Hepatic stellate cell (primary cell): ENCODE data around the gene CRADD.
"Not testable (repeated sequence)": the region's sequence is repeated elsewhere in the genome, so short reads cannot be mapped to it uniquely, and the experiment has no call there.

Experiments used
- DNase-seq: peaks from one replicate; pipeline ENCODE4 v3.0.0; 2011; ENCODE audit warnings: low spot score

Gene CRADD

DNA sequence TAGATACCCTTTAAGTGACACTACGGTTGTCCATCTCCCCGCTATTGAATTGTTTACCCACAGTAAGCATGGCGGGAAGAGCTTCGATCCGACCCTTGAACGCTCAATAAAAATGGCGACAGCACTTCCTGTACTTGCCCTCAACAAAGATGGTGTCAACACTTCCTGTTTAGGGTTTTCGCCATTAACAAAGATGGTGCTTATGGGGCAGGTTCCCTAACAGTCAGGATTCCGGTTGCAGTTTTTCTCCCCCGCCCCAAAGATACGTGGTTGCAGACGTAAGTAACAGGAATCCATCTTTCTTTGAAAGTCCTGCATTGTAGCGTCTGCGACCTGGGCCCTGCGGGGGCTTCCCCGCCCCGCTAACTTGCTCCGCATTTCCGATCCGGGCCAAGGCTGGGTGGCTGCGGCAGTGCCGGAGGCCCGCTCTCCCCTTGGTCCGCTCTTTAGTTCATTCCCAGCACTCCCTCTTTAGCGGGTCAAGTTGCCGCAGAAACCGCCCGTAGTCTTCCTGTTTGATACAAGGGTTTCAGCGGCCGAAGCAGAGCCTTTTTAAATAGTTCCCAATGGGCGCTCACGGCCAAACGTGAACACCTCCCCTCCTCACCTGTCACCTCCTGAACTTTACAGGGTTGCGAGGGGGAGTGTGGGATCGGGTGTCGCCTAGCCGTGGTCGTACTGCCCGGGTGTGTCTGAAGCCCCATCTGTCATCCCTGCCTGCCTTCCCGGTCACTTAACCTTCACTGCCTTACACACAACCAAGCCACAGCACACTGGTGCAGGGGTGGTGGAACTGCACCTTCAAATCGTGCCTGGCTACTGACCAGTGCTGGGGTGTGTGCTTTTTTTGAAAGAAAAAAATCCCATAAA lies at the start of gene CRADD:
Gene CRADD (plus strand): TSS at position 181 of the 870 bp plus-strand sequence.
- peak; percentile 69 for DNase-seq

DNA sequence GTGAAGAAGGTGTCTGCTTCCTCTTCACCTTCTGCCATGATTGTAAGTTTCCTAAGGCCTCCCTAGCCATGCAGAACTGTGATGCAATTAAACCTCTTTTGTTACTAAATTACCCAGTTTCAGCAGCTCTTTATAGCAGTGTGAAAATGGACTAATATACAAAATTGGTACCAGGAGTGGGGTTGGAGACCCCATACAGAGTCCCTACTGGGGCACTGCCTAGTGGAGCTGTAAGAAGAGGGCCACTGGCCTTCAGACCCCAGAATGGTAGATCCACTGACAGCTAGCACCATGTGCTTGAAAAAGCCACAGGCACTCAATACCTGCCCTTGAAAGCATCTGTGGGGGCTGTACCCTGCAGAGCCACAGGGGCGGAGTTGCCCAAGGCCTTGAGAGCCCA lies 44.8 kb upstream of the CRADD start:
- DNase-seq, result no peak

DNA sequence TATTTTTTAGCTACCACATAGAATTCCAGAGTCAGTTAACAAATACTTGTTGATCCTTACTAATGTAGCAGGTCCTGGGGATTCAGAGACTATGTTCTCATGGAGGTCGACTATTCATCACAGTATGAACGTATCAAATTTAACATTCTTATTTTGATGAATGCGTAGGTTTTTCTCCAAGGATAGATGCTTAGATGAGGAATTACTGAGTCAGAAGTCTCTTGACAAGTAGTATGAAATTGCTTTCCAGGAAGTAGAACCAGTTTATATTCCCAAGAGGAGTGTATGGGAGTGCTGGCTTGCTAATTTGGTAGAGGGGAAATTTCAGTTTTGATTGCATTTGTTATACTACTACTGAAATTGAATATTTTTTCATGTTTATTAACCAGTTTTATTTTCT lies 42.8 kb upstream of the CRADD start:
- DNase-seq, result peak; percentile 6

DNA sequence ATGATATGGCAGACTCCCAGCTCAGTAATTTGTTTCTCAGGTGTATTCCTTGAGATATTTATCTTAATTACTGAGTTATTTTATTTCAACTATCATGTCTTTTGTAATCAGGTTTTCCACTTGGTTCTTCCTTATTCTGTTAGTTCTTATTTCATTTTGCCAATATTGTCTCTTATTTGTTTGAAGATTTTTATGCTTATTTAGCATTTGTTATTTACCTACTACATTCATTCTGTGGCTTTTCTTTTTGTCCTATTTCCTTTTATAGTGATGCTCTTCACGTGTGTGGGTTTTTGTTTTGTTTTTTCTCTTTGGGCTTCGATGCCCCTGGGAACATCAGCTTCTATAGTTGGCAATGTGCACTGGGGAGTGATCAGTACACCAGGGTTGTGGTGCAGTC lies 40.5 kb upstream of the CRADD start:
- no peak for DNase-seq

DNA sequence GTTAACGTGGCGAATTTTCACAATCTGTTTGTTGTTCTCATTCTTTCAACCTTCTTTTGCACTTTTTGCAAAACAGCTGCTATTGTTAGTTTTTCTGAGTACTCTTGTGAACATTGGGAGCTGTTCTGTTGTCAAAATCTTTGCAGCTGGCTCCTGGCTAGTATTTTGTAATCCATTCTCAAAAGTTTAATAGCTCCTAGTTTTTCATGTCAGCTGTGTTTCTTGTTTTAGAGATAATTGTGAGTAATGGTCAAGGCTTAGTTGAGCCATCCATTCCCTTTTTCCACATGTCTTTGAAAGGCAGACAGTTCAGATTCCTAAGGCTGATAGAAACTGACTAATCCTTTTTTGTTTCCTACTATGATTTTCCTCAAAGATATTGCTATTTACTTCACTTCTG lies 39.1 kb upstream of the CRADD start:
- no peak for DNase-seq

DNA sequence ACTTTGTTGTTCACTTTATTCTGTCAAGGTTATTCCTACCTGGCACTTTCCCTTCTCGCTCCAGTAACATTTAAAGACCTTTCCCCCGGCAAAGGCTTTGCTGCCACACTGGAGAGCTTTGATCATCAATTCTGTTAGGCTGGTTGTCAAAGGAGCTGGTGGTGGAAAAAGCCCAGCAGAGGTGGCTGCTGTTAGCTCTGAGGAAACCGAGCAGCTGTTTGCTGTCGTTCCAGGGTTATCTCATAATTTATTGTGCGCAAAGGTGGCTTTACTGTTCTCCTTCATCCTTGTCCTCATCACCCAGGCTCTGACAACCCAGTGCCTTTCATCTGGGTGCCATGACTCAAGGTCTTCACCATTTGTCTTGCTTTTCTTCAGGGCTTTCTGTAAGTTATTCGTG lies 38.2 kb upstream of the CRADD start:
- DNase-seq, result no peak

DNA sequence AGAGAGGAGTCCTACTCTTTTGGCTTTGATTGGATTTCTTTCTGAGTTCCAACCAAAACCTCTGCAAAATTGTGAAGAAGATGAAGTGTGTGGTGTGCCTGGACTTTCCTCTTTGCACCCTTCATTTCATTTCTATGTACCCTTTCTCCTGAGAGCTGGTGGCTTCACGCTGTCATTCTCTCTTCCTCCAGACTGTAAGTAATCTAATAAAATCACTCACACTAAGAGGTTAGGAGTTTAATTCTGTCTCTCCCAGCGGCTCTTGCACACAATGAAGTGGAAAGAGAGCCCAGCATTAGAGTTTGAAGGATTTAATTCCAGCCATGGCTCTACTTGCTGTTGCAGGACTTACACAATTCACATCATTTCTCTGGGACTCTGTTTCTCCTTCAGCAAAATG lies 37.8 kb upstream of the CRADD start:
- DNase-seq, result no peak

DNA sequence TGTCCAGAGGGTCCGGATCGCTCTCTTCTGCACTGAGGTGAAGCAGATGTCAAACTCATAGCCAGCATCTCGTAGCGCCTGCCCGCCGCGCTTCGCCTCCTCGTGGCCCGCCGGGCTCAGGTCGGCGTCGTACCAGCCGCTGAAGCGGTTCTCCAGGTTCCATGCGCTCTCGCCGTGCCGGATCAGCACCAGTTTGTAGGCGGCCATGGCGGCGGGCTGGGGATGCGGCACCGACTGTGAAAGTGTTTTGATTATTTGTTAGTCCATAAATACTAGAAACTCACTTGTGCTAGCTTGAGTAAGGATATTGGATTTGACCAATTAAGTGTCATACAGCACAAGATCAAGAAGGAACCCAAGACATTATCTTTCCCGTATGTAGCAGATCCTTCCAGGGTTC lies 35.8 kb upstream of the CRADD start:
- DNase-seq, result not testable (repeated sequence)

DNA sequence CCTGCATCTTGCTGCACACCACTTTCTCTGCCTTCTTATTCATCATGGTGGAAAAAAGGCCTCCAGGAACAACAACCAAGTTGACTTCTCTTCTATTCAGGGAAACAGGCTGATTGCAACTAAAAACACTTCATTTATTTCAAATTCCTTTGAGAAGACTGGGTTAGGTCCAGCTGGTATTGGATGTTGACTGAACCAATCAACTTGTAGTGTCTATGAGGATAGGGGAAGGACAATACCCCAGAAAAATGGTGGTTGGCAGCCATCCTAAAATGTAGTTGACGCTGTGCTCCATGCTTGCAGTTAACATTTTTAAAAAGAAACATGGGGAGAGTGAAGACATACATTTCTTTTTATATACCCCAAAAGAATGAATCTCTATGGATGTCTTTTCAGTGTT lies 34.4 kb upstream of the CRADD start:
- no peak for DNase-seq

DNA sequence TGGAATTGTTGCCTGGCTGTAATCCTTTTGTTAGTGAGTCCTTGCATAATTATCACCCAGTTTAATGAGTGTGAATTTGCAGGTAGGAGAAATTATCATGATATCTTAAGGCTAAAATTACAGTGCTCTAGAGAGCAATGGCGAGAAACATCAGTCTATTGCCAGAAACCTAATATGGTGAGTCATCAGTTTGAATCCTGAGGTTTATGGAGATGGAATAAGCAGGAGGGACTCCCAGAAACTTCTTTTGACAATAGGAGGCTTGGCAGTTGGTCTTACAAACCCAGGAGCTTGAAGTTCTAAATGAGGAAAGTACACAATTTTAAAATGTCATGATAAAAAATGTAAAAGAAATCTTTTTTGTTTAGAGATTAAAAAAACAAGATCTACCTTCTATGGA lies 31.5 kb upstream of the CRADD start:
- DNase-seq, result peak; percentile 14

DNA sequence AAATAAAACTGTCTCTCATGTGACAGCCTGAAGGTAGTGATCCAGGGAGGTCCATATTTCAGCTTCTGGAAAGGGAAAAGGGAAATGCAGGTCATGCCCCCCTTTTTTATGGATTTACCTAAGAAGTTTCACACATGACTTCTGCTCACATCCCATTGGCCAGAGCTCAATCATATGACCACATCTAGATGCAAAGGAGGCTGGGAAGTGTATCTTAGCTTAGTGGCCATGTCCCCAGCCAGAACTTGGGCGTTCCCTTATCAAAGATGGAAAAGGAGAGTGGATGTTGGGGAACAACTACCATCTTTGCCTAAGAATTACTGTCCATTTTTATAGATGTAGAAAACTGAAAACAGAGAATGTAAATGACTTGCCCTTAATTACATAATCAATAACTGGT lies 26.5 kb upstream of the CRADD start:
- DNase-seq, result no peak

DNA sequence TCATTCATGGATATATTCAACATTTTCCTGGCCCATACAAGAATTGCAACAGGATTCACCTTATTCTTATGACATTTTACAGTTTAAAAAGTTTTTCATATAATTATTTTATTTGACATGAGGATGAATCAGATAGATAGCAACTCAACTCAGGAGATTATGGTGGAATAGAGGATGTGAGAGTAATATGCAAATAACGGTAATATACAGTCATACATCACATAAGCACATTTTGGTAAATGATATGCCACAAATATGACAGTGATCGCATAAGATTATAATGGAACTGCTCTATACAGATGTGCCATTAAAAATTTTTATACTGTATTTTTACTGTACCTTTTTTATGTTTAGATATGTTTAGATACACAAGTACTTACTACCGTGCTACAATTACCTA lies 24.1 kb upstream of the CRADD start:
- DNase-seq, result no peak

DNA sequence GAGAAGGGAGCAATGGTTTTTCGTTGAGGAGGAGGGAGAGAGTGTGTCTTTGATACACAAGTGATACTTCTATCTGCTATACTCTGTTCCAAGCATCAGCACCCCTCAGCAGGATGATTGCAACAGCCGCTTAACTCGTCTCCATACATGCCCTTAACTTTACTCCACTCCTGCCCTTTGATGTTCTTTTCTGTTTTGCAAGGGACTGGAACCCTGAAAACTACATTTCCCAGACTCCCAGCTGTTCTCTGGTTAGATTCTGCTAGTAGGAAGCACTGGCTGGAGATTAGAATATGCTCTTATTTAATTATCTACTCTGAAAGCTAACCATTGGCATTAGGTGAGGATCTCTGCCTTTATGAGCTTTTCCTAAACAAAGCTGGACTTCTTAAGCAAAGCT lies 23.5 kb upstream of the CRADD start:
- no peak for DNase-seq

DNA sequence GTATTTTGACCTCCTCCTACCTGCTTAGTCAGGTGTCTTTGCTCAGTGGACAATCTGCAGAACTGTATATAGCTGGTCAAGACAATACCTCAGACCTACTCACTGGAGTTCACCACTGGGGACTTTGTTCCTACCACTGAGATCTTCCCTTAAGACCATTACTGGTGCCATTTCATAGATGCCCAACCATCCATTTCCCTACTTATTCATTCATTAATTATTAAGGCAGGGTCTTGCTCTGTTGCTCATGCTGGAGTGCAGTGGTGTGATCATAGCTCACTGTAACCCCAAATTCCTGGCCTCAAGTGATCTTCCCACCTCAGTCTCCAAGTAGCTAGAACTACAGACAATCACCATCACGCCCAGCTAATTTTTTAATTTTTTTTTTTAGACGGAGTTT lies 22.8 kb upstream of the CRADD start:
- no peak for DNase-seq

DNA sequence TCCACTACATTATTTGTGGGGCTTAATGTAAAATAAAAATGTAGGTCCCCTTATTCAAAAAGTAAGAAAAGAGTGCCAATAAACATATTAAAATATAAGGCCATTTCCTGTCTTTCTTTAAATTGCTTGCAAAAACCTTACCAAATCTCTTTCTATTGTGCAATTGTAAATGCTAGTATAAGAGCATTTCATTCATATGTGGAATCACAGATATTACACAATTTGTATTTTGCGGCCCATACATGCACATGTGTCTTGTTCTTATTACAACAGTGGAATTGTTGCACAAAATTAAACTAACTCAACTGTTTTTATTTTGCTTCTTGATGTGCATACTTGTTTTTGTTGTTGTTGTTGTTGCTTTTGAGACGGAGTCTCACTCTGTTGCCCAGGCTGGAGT lies 20.1 kb upstream of the CRADD start:
- DNase-seq, result no peak

DNA sequence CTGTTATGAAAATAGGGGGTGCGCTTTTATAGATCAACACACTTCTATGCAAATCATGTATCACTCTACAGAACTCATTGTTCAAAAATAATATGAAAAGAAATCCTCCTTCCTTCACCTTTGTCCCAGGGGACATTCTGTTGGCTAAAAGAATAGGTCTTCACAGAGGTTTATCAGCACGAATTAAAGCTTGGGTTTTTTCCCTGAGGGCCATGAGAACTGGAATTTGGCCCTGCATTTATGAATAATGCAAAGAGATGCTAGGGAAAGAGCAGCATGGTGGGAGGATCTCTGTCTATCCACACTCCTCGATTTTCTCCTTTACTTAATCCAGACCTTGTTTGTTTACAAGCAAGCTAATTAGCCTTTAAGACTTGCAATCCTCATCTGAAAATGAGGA lies 16.2 kb upstream of the CRADD start:
- no peak for DNase-seq

DNA sequence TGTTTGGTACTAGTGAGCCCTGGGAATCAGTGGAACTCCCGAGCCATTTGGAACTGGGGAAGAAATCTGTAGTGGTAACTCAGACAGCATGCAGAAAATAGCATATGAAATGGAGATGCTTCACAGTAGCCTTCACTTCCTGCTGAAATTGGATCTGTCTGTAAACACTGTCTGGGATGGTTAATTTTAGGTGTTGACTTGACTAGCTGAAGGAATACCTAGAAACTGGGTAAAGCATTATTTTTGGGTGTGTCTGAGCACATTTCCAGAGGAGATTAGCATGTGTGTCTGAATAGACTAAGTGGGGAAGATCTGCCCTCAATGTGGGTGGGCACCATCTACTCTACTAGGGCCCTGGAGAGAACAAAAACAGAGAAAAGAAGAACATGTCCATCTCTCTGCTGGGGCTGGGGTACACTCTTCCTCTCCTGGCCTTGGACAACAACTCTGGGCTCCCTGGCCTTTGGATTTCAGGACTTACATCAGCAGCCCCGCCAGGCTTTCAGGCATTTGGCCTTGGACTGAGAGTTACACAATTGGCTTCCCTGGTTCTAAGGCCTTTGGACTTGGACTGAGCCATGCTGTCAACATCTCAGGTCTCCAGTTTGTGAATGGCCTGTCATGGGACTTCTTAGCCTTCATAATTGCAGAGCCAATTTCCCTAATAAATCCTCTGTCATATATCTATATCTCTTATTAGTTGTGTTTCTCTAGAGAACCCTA lies 14.0 kb upstream of the CRADD start:
- DNase-seq, result no peak

DNA sequence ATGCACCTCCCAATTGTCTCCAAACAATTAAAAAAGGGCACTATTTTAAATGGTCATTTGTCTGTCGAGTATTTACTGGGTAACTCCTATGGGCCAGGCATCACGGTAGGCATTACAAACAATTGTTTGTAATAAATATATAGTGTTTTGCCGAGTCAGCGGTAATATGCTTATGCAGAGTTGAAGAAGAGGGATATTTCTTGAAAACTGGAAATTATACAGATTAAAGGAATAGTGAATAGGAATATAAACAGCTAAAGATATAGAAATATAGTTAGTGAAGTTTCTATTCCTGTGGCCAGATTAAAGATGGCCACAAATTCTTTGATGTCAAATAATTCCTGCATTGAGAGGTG lies 13.5 kb upstream of the CRADD start:
- no peak for DNase-seq

DNA sequence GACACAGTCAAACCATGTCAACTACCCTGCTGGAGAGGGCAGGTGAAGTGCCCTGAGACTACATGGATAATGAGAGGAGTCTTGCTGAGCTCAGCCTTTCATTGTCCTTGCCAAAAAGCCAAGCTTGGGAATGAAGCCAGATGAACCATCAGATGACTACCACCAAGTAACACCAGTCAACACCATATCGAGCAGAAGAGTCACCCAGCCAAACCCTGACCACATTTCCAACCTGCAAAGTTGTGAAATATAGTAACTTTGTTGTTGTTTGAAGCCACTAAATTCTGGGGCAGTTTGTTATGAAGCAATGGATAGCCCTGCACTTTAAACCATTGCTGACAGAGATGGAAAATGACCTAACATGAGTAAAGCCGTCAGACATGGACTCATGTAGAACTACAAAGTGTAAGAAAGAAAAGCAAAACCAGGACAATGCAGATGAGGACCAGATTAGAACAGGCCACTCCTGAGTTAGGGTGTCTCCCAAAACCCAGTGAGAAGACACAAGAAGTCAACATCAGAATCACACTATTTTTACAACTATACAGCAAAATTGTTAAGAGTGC lies 12.5 kb upstream of the CRADD start:
- no peak for DNase-seq

DNA sequence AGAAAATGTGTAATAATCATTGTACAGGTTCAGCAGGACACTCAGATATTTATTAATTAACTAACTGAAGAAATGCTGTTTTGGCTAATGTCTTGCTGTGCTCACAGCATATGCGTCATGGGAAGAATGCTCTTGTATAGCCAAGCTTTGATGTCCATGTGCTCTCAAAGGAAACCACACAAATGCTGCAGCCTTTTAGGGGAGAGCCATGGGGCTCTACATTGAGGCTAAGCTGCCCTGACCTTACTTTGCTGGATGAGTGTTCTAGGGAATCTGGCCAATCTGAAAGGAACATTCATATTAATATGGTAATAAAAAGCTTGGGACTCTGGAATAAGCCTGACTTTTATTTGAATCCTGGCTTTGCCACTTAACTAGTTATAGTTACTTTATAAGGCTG lies 9.5 kb upstream of the CRADD start:
- DNase-seq, result no peak

DNA sequence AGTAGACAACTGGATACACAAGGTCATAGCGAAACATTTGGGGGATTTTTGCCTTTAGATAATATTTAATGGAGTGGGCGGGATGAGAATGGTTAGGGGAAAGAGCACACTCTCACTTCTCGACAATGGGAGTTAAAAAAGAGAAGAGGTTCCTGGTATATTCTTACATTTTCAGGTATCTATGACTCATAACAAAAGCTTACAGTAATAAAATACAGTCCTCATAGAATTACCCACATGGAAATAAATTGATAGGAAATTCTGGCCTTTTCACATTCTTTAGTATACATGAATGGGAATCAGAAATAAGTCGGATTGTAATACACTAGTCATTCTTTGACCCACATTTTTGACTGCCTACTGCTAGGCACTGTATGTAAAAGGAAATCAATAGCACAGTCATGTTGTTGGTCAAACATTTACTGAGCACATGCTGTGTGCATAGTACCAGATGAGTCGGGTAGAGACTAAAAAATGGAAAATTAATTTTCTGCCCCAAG lies 8.2 kb upstream of the CRADD start:
- DNase-seq, result no peak

DNA sequence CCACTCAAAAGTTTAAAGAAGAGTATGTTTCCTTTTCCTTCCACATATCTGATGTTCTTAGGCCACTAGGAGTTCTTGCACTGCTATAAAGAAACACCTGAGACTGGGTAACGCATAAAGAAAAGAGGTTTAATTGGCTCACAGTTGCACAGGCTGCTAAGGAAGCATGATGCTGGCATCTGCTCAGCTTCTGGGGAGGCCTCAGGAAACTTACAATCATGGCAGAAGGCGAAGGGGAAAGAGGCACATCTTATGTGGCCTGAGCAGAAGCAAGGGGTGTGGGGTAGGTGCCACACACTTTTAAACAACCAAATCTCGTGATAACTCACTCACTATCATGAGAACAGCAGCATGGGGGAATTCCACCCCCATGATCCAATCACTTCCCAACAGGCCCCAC lies 7.7 kb upstream of the CRADD start:
- no peak for DNase-seq

DNA sequence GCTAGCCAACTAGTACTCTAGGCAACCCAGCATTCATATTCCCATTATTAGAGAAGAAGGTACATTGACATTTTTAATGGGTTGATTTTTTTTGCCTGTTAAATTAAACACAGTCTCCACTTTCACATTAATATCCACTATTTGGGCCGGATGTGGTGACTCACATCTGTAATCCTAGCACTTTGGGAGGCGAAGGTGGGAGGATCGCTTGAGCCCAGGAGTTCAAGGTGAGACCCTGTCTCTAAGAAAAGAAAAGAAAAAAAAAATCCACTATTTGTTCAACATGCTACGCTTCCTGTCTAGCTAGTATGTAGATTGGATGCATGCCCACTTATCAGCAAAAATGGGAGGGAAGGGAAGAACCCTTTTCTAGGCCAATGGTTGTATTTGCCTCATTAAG lies 7.1 kb upstream of the CRADD start:
- no peak for DNase-seq
